Prostate gland (tissue), 2 donors: ENCODE measurements around the gene SP110. TPM values are rescaled to one million over a fixed set of nuclear protein-coding genes. Genes with fewer than 3 reads are reported as not detected.
"Not testable (repeated sequence)": the region's sequence is repeated elsewhere in the genome, so short reads cannot be mapped to it uniquely, and the experiment has no call there.

ENCODE experiments used
- DNase-seq: peaks from one replicate; pipeline ENCODE4 v3.0.0-alpha.2; 2019; ENCODE audit warnings: low spot score
- H3K27ac ChIP-seq, 2 donors: fragments of 200-600 bp; sonication (generic); 2 replicates each; pipeline ENCODE4 v1.5.1; 2017 to 2019
- H3K27me3 ChIP-seq: fragments of 200-600 bp; sonication (generic); replicated peaks from 2 replicates; pipeline ENCODE4 v1.5.1; 2019; ENCODE audit not compliant: insufficient read depth
- H3K36me3 ChIP-seq, 2 donors: fragments of 200-600 bp; sonication (generic); 1 replicate in 1 of 2; 2 replicates in 1 of 2; pipeline versions ENCODE4 v1.5.1 to v1.8.1; 2017 to 2019
- H3K4me1 ChIP-seq: fragments of 200-600 bp; sonication (generic); replicated peaks from 2 replicates; pipeline ENCODE4 v1.5.1; 2019
- H3K4me3 ChIP-seq, 2 donors: fragments of 200-600 bp; sonication (generic); 2 replicates each; pipeline ENCODE4 v1.5.1; 2017 to 2019
- H3K9me3 ChIP-seq: fragments of 200-600 bp; sonication (generic); 2 replicates; pipeline ENCODE4 v1.5.1; 2017
- POLR2A ChIP-seq: fragments of 450-650 bp; IDR thresholded peaks from one replicate; pipeline ENCODE4 v1.6.1; 2016; ENCODE audit warnings: antibody characterized with exemption, mild to moderate bottlenecking
- POLR2AphosphoS5 ChIP-seq: sonication (generic); formaldehyde crosslinking; IDR thresholded peaks from one replicate; pipeline ENCODE4 v1.6.1; 2017; ENCODE audit warnings: antibody characterized with exemption
- WGBS: methylation state at CpG from one replicate; pipeline ENCODE4 v1.1.5; 2018; 5-methylcytosine and 5-hydroxymethylcytosine counted together
- intact Hi-C: fragments of 100-400 bp; cut with DNase I; formaldehyde crosslinking; loops from one replicate; pipeline ENCODE4 v1.14.2; 2022
- total RNA-seq, 2 donors: library from RNA; depleted of rRNA; stranded (reverse); fragments of >200 nt; gene quantifications; one replicate each; pipeline ENCODE4 v1.1.0, GENCODE V29; 2016
- TF ChIP-seq, protein P1 (sequence below), 4 experiments: fragments of 200-600 bp in 2 of 4; fragments of 450-650 bp in 2 of 4; sonication (generic) in 2 of 4; IDR thresholded peaks; 1 replicate in 3 of 4; 2 replicates in 1 of 4; pipeline ENCODE4 v1.5.1; 2016 to 2019; ENCODE audit warnings: antibody characterized with exemption in 4 of 4, mild to moderate bottlenecking in 2 of 4, moderate library complexity in 2 of 4

SP110 gene
- total RNA-seq, 2 donors from 2014 or later, result 26.5 to 39.3 TPM

DNA sequence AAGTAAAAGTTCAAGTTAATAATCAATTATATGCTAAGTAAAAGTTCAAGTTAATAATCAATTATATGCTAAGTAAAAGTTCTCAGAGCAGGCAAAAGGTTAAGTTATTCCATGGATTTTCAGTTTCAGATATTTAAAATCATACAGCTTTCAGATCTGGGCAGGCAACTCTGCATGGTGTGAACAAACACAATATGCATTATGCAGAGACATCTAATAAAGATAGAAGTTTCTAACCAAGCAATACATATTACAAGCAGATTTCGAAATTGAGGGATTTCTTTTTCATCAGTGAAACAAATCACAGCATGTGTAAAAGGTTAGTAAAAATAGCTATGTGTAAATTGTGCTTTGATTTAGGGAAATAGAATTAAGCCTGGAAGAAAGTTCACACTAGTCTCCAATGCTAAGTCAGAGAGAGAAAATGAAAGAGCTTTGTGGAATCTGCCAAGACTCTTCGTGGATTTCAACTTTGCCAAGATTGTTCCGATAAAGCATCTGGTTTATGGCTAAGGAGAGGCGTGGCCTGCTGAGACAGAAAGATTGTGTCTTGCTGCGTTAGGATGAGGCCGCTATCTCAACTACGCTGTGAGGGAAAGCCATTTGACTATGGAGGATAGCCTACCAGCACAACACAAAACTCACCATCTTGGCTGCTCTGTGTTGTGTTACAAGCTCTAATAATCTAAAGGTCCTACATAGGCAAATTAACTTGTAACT lies 91.0 kb downstream of the SP110 start:
- 12% methylated on average over 7 of the region's 7 CpGs for WGBS
- Histone ChIP-seq H3K9me3 (no peaks in the 10 kb centered on the region), H3K36me3 (no peaks in the 10 kb centered on the region), H3K4me3 (peak overlapping the region in 1 of 2 donors; percentile 15), H3K27ac (peak overlapping the region; percentile 7 to 62), H3K27me3 (no peaks in the 10 kb centered on the region), H3K4me1 (no peaks in the 10 kb centered on the region)
- peak; percentile 38 for DNase-seq
- TF ChIP-seq POLR2A, result no peak
- TF ChIP-seq, protein P1, sequence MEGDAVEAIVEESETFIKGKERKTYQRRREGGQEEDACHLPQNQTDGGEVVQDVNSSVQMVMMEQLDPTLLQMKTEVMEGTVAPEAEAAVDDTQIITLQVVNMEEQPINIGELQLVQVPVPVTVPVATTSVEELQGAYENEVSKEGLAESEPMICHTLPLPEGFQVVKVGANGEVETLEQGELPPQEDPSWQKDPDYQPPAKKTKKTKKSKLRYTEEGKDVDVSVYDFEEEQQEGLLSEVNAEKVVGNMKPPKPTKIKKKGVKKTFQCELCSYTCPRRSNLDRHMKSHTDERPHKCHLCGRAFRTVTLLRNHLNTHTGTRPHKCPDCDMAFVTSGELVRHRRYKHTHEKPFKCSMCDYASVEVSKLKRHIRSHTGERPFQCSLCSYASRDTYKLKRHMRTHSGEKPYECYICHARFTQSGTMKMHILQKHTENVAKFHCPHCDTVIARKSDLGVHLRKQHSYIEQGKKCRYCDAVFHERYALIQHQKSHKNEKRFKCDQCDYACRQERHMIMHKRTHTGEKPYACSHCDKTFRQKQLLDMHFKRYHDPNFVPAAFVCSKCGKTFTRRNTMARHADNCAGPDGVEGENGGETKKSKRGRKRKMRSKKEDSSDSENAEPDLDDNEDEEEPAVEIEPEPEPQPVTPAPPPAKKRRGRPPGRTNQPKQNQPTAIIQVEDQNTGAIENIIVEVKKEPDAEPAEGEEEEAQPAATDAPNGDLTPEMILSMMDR (IDR thresholded peaks at IDR 0.05), result no peak
- peak; percentile 75 for TF ChIP-seq POLR2AphosphoS5
- intact Hi-C loops, result no loop called here

DNA sequence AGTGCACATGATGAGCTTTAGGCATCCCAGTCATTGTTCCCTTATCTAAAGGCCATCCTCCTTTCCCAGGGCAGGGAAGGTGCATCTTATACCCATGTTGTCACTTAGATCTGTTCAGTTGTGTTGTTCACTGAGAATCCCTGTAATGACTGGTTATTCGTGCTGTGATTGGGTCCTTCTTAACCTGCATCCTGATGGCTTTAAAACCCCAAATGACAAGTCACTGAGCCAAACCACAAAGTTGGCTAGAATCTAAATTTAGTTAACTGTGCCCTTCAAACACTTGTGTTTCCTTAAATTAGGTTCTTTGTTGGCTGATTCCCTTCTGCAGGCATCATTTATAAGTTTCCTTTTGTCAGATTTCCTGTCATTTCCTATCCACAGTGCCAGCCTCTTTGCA lies 92.6 kb downstream of the SP110 start:
- Histone ChIP-seq H3K27ac (no peak overlapping the region), H3K27me3 (no peaks in the 10 kb centered on the region), H3K4me1 (no peaks in the 10 kb centered on the region), H3K36me3 (no peaks in the 10 kb centered on the region), H3K9me3 (no peaks in the 10 kb centered on the region), H3K4me3 (no peak overlapping the region)
- intact Hi-C loops, result no loop called here
- WGBS, result 26% methylated on average over 1 of the region's 1 CpG
- TF ChIP-seq, protein P1 (IDR thresholded peaks at IDR 0.05), result no peak
- TF ChIP-seq POLR2A, result no peak
- no peak for TF ChIP-seq POLR2AphosphoS5
- no peak for DNase-seq

DNA sequence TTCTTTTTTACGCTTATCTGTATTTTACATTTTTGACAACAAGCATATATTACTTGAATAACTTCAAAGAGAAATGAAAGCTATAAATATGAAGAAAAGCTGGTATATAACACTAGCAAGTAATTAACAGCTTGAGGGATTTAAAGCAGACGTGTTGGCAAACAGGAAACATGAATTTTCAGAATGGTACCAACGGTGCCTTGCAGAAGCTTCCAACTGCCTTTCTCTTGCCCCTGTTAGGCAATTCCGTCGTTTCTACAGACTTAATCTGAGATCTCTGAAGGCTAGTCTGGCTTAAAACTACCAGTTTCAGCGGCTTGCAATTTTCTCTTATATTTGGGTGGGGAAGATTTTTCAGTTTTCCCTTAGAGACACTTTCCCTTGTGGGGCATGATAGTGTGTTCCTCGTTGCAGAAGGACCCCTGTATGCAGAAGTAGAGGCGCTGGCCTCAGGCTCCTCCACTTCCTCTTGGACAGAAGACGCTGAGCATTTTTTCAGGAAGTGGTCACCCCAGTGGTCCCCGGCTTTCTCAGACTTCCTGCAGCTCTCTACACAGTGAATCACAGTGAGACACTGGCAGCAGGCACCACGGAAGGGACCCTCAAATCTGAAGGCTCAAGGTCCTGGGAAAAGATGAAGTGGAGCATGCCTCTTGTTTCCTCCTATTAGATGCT lies 94.9 kb downstream of the SP110 start:
- Histone ChIP-seq H3K36me3 (no peaks in the 10 kb centered on the region), H3K4me1 (no peaks in the 10 kb centered on the region), H3K4me3 (no peak overlapping the region), H3K9me3 (no peaks in the 10 kb centered on the region), H3K27me3 (no peaks in the 10 kb centered on the region), H3K27ac (no peak overlapping the region)
- 72% methylated on average over 11 of the region's 11 CpGs for WGBS
- TF ChIP-seq POLR2AphosphoS5, result no peak
- TF ChIP-seq, protein P1 (IDR thresholded peaks at IDR 0.05), result no peak
- no peak for TF ChIP-seq POLR2A
- DNase-seq, result no peak
- intact Hi-C loops, result no loop called here

DNA sequence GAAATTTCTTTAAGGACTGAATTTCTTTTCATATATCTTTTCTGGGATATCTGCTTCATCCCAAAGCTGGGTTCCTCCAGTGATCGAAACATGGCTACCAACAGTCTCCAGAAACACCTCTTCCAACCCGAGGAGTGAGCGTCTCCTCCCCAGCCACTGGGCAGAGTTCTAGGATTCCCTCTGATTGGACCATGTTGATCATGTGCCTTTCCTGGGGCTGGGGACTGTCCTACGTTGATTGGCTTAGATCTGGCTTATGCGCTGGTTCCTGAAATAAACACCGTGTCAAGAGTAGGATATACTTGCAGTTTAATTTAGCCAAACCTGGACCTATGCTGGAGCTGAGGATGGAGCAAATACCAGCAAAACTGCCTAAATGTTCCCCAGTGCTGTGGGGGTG lies 95.5 kb downstream of the SP110 start:
- H3K9me3 ChIP-seq, result no peaks in the 10 kb centered on the region
- H3K4me1 ChIP-seq, result no peaks in the 10 kb centered on the region
- intact Hi-C loops, result no loop called here
- 93% methylated on average over 6 of the region's 6 CpGs for WGBS
- H3K27ac ChIP-seq, result no peak overlapping the region
- no peak overlapping the region for H3K4me3 ChIP-seq
- DNase-seq, result no peak
- no peak for TF ChIP-seq POLR2A
- TF ChIP-seq POLR2AphosphoS5, result no peak
- TF ChIP-seq, protein P1 (IDR thresholded peaks at IDR 0.05), result no peak
- H3K36me3 ChIP-seq, result no peaks in the 10 kb centered on the region
- no peaks in the 10 kb centered on the region for H3K27me3 ChIP-seq

DNA sequence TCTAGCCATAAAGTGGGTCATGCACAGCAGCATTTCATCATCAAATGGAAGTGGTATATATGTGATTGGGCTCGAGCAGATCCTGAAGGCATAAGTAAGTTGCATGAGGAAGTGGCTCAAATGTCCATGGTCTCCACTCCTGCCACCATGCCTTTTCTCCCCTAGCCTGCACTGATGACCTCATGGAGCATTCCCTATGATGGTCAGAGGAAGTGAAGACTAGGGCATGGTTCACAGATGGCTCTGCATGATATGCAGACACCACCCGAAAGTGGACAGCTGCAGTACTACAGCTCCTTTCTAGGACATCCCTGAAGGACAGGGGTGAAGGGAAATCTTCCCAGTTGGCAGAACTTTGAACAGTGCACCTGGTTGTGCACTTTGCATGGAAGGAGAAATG lies 99.4 kb downstream of the SP110 start:
- intact Hi-C loops, H3K4me1 ChIP-seq, H3K27me3 ChIP-seq, H3K27ac ChIP-seq, H3K4me3 ChIP-seq, H3K9me3 ChIP-seq, DNase-seq, H3K36me3 ChIP-seq: not testable (repeated sequence)
- WGBS, result 94% methylated on average over 2 of the region's 2 CpGs

DNA sequence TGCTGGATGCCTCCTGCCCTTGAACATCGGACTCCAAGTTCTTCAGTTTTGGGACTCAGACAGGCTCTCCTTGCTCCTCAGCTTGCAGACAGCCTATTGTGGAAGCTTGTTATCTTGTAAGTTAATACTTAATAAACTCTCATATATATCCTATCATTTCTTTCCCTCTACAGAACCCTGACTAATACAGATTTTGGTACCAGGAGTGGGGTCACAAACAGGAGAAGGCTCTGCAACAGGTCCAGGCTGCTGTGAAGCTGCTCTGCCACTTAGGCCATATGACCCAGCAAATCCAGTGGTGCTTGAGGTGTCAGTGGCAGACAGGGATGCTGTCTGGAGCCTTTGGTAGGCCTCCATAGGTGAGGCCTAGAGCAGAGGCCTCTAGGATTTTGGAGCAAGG lies 100.0 kb downstream of the SP110 start:
- H3K27ac ChIP-seq, H3K4me3 ChIP-seq, intact Hi-C loops, H3K36me3 ChIP-seq, H3K27me3 ChIP-seq, H3K9me3 ChIP-seq, H3K4me1 ChIP-seq, DNase-seq: not testable (repeated sequence)
- 93% methylated on average over 1 of the region's 1 CpG for WGBS
